ENCODE data around the gene UTP11. TPM values are rescaled to one million over a fixed set of nuclear protein-coding genes. Genes with fewer than 3 reads are reported as not detected.

The UTP11 gene
- total RNA-seq, 1 donor from 2014 or later, result 29.1 TPM

DNA sequence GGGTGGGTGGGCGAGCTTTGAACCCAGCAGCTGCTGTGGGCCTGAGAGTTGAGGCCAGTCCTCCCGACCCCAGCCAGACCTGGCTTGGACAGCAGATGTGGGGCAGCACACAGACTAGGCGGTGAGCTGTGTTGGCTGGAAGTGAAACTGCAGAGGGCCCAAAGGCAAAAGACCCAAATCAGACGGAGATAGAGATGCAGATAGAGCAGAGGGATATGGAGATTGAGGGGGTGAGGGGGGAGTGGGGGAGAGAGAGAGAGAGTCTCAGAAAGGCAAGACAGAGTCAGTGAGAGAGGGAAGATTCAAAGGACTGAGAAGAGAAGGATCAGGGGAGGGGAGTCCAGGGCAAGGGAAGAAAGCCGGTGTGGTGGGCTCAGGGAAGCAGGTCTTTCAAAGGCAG, 51.1 kb downstream of the UTP11 start:
- Histone ChIP-seq H3K4me1 (no peaks in the 10 kb centered on the region), H3K36me3 (no peaks in the 10 kb centered on the region), H3K9me3 (no peaks in the 10 kb centered on the region), H3K27me3 (no peaks in the 10 kb centered on the region), H3K27ac (no peak overlapping the region), H3K4me3 (no peak overlapping the region)
- DNase-seq (no peak), ATAC-seq (no peak)
- intact Hi-C loops (cut with DNase I), result no loop called here
- TF ChIP-seq, protein P1, sequence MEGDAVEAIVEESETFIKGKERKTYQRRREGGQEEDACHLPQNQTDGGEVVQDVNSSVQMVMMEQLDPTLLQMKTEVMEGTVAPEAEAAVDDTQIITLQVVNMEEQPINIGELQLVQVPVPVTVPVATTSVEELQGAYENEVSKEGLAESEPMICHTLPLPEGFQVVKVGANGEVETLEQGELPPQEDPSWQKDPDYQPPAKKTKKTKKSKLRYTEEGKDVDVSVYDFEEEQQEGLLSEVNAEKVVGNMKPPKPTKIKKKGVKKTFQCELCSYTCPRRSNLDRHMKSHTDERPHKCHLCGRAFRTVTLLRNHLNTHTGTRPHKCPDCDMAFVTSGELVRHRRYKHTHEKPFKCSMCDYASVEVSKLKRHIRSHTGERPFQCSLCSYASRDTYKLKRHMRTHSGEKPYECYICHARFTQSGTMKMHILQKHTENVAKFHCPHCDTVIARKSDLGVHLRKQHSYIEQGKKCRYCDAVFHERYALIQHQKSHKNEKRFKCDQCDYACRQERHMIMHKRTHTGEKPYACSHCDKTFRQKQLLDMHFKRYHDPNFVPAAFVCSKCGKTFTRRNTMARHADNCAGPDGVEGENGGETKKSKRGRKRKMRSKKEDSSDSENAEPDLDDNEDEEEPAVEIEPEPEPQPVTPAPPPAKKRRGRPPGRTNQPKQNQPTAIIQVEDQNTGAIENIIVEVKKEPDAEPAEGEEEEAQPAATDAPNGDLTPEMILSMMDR (IDR thresholded peaks at IDR 0.05), result no peak

DNA sequence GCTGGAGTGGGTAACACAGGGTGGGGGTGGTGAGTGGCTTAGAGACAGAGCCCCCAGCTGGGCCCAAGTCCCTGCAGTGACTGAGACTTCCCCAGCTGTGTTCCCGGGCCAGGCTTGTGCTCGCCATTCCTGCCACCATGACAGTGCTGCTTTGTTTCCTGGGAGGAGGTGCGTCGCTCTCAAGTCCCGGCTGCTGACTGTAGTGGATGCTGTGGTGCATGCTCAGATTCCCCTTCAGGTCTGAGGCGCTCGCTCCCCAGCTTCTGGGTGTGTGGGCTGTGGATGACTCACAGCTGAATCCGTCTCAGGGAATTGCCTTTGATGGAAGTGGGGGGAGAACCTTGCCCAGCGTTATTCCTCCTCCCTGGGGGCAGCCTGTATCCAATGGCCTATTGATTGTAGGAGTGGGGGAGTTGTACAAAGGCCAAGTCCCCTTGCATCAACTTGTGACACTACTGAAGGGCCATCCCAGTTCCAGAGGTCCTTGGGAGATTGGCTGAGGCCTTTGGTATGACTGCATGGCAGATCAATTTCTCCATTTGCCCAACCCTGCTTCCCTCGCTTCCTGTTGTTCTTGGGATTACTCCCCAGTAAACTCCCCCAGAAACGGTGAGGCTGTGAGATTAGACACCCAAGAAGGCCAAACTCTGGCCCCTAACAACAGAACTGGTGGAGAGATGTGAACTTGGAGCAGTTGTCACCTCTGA, 51.8 kb downstream of the UTP11 start:
- no peak overlapping the region for H3K4me3 ChIP-seq
- TF ChIP-seq, protein P1 (IDR thresholded peaks at IDR 0.05), result no peak
- H3K27me3 ChIP-seq, result no peaks in the 10 kb centered on the region
- ATAC-seq, result no peak
- intact Hi-C loops (cut with DNase I), result no loop called here
- no peaks in the 10 kb centered on the region for H3K4me1 ChIP-seq
- no peaks in the 10 kb centered on the region for H3K9me3 ChIP-seq
- H3K27ac ChIP-seq, result no peak overlapping the region
- DNase-seq, result no peak
- H3K36me3 ChIP-seq, result no peaks in the 10 kb centered on the region

DNA sequence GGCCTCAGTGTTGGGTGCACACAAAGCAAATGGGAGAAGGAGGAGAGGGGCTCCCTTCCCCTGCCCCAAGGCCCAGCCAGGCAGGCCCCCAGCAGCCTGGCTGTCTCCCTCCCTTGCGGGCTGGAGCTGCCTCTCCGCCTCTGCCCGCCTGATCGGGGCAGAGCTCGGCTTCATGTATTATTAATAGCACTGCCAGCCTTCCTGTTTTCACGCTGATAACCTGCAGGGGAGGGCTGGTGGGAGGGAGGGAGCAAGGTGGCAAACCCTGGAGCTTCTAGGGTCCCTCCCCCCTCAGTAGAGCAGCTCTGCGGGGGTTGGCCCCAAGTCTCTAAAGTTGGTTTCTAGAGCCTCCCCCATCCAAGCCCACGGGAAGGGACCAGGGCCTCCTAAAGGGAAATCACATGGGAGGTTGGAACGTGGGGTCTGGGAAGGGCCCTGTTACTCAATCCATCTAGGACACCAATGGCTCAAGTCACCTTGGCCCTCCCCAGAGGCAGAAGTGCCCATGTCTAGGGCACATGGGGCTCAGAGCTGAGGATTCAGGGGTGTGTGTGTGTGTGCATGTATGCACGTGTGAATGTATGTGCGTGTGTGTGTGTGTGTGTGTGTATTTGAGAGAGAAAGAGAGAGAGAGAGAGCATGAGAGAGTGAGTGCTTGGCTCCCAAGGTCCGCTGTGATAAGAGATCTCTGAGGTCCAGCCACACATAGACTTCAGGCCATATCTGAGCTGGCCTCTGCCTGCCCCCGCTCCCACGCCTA, 55.9 kb downstream of the UTP11 start:
- intact Hi-C loops (cut with DNase I), result no loop called here
- Histone ChIP-seq H3K4me3 (no peak overlapping the region), H3K27me3 (peaks cover 7% of the 10 kb centered on the region), H3K27ac (no peak overlapping the region), H3K4me1 (no peaks in the 10 kb centered on the region), H3K9me3 (no peaks in the 10 kb centered on the region), H3K36me3 (no peaks in the 10 kb centered on the region)
- TF ChIP-seq, protein P1 (IDR thresholded peaks at IDR 0.05), result no peak
- ATAC-seq, result no peak
- DNase-seq, result no peak

DNA sequence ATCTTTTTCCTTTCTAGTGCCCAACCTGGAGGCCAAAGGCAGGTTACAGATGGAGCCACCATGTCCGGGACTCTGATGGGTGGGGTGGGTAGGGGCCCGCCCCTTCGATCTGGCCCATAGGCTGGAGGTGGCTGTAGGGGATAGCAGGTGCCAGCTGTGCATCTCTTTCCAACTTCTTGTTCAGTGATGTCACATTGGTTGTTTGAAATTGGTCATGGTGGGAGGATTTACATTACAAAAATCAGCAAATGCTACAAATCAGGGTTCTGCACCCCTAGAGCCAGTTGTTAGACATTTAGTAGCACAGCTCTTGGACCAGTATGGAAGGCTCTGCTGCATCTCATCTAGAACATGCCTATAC, 56.4 kb downstream of the UTP11 start:
- intact Hi-C loops (cut with DNase I), result no loop called here

DNA sequence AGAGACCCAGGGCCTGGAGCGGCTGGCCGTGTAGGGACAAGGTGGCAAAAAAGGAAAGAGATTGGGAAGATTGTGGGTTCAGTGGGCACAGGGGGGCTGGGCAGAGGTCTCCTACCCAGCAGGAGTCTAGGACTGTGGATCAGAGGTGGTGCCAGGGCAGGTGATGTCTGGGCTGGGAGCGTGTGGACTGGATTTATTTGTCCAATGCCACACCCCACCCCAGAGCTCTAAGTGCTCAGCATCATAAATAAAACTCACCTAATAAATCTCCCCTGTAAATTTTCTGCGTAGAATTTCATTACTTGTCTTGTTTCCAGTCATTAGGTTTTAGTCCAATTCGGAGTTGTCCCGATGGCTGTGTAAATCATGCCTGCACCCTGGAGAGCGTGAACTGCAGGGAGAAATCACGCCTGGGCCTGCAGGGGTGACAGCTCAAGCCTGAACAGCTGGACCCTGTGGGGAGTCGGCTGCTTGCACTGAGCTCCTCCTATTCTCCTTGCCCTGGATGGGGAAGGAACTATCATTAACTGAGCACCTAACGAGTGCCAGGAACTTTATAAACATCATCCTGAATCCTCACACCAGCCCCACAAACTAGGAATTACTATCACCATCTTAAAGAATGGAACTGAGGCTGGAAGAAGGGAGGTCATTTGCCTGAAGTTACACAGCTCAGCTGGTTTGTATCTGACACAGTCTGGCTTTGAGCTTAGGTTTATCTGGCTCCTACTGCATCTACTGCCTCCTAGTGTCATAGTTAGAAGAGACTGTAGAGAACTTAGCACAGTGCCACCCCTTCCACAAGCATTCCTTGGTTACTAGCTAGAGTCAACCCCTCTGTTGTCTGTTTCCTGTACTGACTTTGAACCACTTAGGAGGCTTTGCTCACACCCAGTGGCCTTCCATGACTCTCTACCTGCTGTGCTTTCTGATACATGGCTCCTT, 59.0 kb downstream of the UTP11 start:
- Histone ChIP-seq H3K4me1 (no peaks in the 10 kb centered on the region), H3K27me3 (peaks cover 7% of the 10 kb centered on the region), H3K9me3 (no peaks in the 10 kb centered on the region), H3K36me3 (no peaks in the 10 kb centered on the region), H3K4me3 (no peak overlapping the region), H3K27ac (no peak overlapping the region)
- no peak for DNase-seq
- TF ChIP-seq, protein P1 (IDR thresholded peaks at IDR 0.05), result peak; percentile 11
- ATAC-seq, result peak; percentile 27
- intact Hi-C loops (cut with DNase I), result no loop called here

More for the DNA sequence above, 56.4 kb downstream of the UTP11 start:
- peaks cover 7% of the 10 kb centered on the region for H3K27me3 ChIP-seq
- no peaks in the 10 kb centered on the region for H3K4me1 ChIP-seq
- no peak overlapping the region for H3K4me3 ChIP-seq
- H3K36me3 ChIP-seq, result no peaks in the 10 kb centered on the region
- ATAC-seq (no peak), DNase-seq (no peak)
- H3K9me3 ChIP-seq, result no peaks in the 10 kb centered on the region
- H3K27ac ChIP-seq, result no peak overlapping the region
- TF ChIP-seq, protein P1 (IDR thresholded peaks at IDR 0.05), result no peak
